Neural crest cell (in vitro differentiated cells): ENCODE results near the gene CDH24. TPM values are rescaled to one million over a fixed set of nuclear protein-coding genes. Genes with fewer than 3 reads are reported as not detected.
"Not testable (repeated sequence)": the region's sequence is repeated elsewhere in the genome, so short reads cannot be mapped to it uniquely, and the experiment has no call there.

Source experiments
- DNase-seq: peaks from one replicate; pipeline ENCODE4 v3.0.0; 2021; ENCODE audit warnings: low read depth, mixed read lengths, low spot score
- H3K27ac Mint-ChIP-seq: one replicate; pipeline ENCODE4 v1.8.0; 2021; ENCODE audit warnings: mild to moderate bottlenecking, mixed read lengths; ENCODE audit not compliant: unreplicated experiment
- H3K27me3 Mint-ChIP-seq: 2 replicates; pipeline ENCODE4 v1.8.0; 2021; ENCODE audit warnings: low read depth, mild to moderate bottlenecking, mixed read lengths
- H3K36me3 Mint-ChIP-seq: 2 replicates; pipeline ENCODE4 v1.8.0; 2021; ENCODE audit warnings: low read depth, mild to moderate bottlenecking, mixed read lengths
- H3K4me1 Mint-ChIP-seq: 2 replicates; pipeline ENCODE4 v1.8.0; 2021; ENCODE audit warnings: mixed read lengths
- H3K4me3 Mint-ChIP-seq: one replicate; pipeline ENCODE4 v1.8.0; 2021; ENCODE audit warnings: mild to moderate bottlenecking, mixed read lengths
- H3K9me3 Mint-ChIP-seq: 2 replicates; pipeline ENCODE4 v1.8.0; 2021; ENCODE audit warnings: mixed read lengths
- CTCF ChIP-seq: fragments of 200-600 bp; sonication (generic); conservative IDR thresholded peaks from 2 replicates; pipeline ENCODE4 v1.5.0; 2021; ENCODE audit warnings: antibody characterized with exemption, mild to moderate bottlenecking
- total RNA-seq: library from RNA; stranded (reverse); gene quantifications from 2 replicates; pipeline ENCODE4 v1.2.1, GENCODE V29; 2021

The CDH24 gene
- total RNA-seq, 1 donor from 2014 or later = 37.2 TPM

- H3K27me3 Mint-ChIP-seq = no peaks in the 10 kb centered on the region
- TF ChIP-seq CTCF = no peak
- peaks cover 35% of the 10 kb centered on the region for H3K4me1 Mint-ChIP-seq
- no peaks in the 10 kb centered on the region for H3K9me3 Mint-ChIP-seq
- H3K36me3 Mint-ChIP-seq = no peaks in the 10 kb centered on the region
- no peak for DNase-seq
- H3K27ac Mint-ChIP-seq = no peak overlapping the region
- no peak overlapping the region for H3K4me3 Mint-ChIP-seq
These were observed 36.9 kb downstream of the CDH24 start for GRCh38 chr14:23020143-23021128.

GRCh38 chr14:23018107-23018506 lies 39.2 kb downstream of the CDH24 start:
- Mint-ChIP-seq H3K27ac (no peak overlapping the region), H3K9me3 (no peaks in the 10 kb centered on the region), H3K4me1 (peaks cover 16% of the 10 kb centered on the region), H3K36me3 (no peaks in the 10 kb centered on the region), H3K4me3 (no peak overlapping the region), H3K27me3 (no peaks in the 10 kb centered on the region)
- DNase-seq = no peak
- no peak for TF ChIP-seq CTCF

GRCh38 chr14:23017091-23017490 lies 40.2 kb downstream of the CDH24 start:
- Mint-ChIP-seq H3K27ac (no peak overlapping the region), H3K4me3 (no peak overlapping the region), H3K9me3 (no peaks in the 10 kb centered on the region), H3K27me3 (no peaks in the 10 kb centered on the region), H3K4me1 (peaks cover 11% of the 10 kb centered on the region), H3K36me3 (no peaks in the 10 kb centered on the region)
- no peak for TF ChIP-seq CTCF
- no peak for DNase-seq

GRCh38 chr14:23015618-23016017 lies 41.7 kb downstream of the CDH24 start:
- Mint-ChIP-seq H3K27me3 (no peaks in the 10 kb centered on the region), H3K36me3 (no peaks in the 10 kb centered on the region), H3K9me3 (no peaks in the 10 kb centered on the region), H3K4me3 (no peak overlapping the region), H3K4me1 (peaks cover 6% of the 10 kb centered on the region), H3K27ac (no peak overlapping the region)
- no peak for TF ChIP-seq CTCF
- no peak for DNase-seq

GRCh38 chr14:23013749-23014054 lies 43.6 kb downstream of the CDH24 start:
- H3K27me3 Mint-ChIP-seq, H3K36me3 Mint-ChIP-seq, H3K27ac Mint-ChIP-seq, H3K9me3 Mint-ChIP-seq, H3K4me3 Mint-ChIP-seq, DNase-seq: not testable (repeated sequence)
- H3K4me1 Mint-ChIP-seq = peaks cover 20% of the 10 kb centered on the region

- TF ChIP-seq CTCF = no peak
- H3K27me3 Mint-ChIP-seq = no peaks in the 10 kb centered on the region
- H3K4me1 Mint-ChIP-seq = peaks cover 25% of the 10 kb centered on the region
- DNase-seq = no peak
- peaks cover 2% of the 10 kb centered on the region for H3K9me3 Mint-ChIP-seq
- H3K27ac Mint-ChIP-seq = no peak overlapping the region
- no peaks in the 10 kb centered on the region for H3K36me3 Mint-ChIP-seq
- peak overlapping the region; percentile 34 for H3K4me3 Mint-ChIP-seq
These were observed 44.1 kb downstream of the CDH24 start for GRCh38 chr14:23013054-23013748.
